HepG2 (cell line): ENCODE measurements around the gene SCGB2A2. TPM values are rescaled to one million over a fixed set of nuclear protein-coding genes. Genes with fewer than 3 reads are reported as not detected.

Experiments used
- BORCS8-MEF2B ChIP-seq: sonication (generic); formaldehyde crosslinking; IDR thresholded peaks from 2 replicates; pipeline ENCODE4 v1.8.0; 2022; ENCODE audit warnings: mild to moderate bottlenecking, missing genetic modification reagents
- HDAC2 ChIP-seq: sonication (generic); formaldehyde crosslinking; IDR thresholded peaks from 2 replicates; pipeline ENCODE4 v1.4.0; 2020; ENCODE audit warnings: missing genetic modification reagents
- MZF1 ChIP-seq: sonication (generic); formaldehyde crosslinking; IDR thresholded peaks from 2 replicates; pipeline ENCODE4 v1.8.1; 2023; ENCODE audit warnings: mild to moderate bottlenecking, missing genetic modification reagents, borderline replicate concordance
- NONO ChIP-seq, 2 experiments: fragments of 450-650 bp in 1 of 2; sonication (generic) in 1 of 2; formaldehyde crosslinking in 1 of 2; IDR thresholded peaks in 1 of 2; conservative IDR thresholded peaks in 1 of 2; 2 replicates each; pipeline versions ENCODE4 v1.6.1 to v1.8.0; 2017 to 2022; ENCODE audit warnings: mild to moderate bottlenecking in 1 of 2, missing genetic modification reagents in 1 of 2, moderate library complexity in 1 of 2
- SALL1 ChIP-seq: sonication (generic); formaldehyde crosslinking; IDR thresholded peaks from 2 replicates; pipeline ENCODE4 v1.8.0; 2022; ENCODE audit warnings: mild to moderate bottlenecking, missing genetic modification reagents
- STAT5B ChIP-seq: sonication (generic); formaldehyde crosslinking; IDR thresholded peaks from 2 replicates; pipeline ENCODE4 v1.4.0; 2020; ENCODE audit warnings: missing genetic modification reagents
- TBL1XR1 ChIP-seq: fragments of 150-350 bp; IDR thresholded peaks from 2 replicates; pipeline ENCODE4 v1.6.1; 2014; ENCODE audit warnings: borderline replicate concordance, low read length; ENCODE audit not compliant: partially characterized antibody
- XBP1 ChIP-seq: sonication (generic); formaldehyde crosslinking; IDR thresholded peaks from 2 replicates; pipeline ENCODE4 v1.5.0; 2020; ENCODE audit warnings: missing genetic modification reagents
- ZBTB40 ChIP-seq, 2 experiments: fragments of 450-650 bp in 1 of 2; sonication (generic) in 1 of 2; formaldehyde crosslinking in 1 of 2; IDR thresholded peaks; 2 replicates each; pipeline versions ENCODE4 v1.6.1 to v1.8.0; 2016 to 2022; ENCODE audit warnings: antibody characterized with exemption in 1 of 2, mild to moderate bottlenecking in 1 of 2, missing genetic modification reagents in 1 of 2
- ZNF180 ChIP-seq: sonication (generic); formaldehyde crosslinking; IDR thresholded peaks from 2 replicates; pipeline ENCODE4 v1.4.0; 2020; ENCODE audit warnings: low read depth, missing genetic modification reagents, borderline replicate concordance
- ZNF281 ChIP-seq: sonication (generic); formaldehyde crosslinking; IDR thresholded peaks from 2 replicates; pipeline ENCODE4 v1.4.0; 2020; ENCODE audit warnings: missing genetic modification reagents, borderline replicate concordance
- ZNF33B ChIP-seq: sonication (generic); formaldehyde crosslinking; IDR thresholded peaks from 2 replicates; pipeline ENCODE4 v1.5.1; 2020; ENCODE audit warnings: mild to moderate bottlenecking, missing genetic modification reagents
- ZNF574 ChIP-seq: sonication (generic); formaldehyde crosslinking; IDR thresholded peaks from 2 replicates; pipeline ENCODE4 v1.4.0; 2020; ENCODE audit warnings: missing genetic modification reagents
- ZNF709 ChIP-seq: sonication (generic); formaldehyde crosslinking; IDR thresholded peaks from 2 replicates; pipeline ENCODE4 v1.5.0; 2020; ENCODE audit warnings: mild to moderate bottlenecking, missing genetic modification reagents
- ZNF83 ChIP-seq: sonication (generic); formaldehyde crosslinking; IDR thresholded peaks from 2 replicates; pipeline ENCODE4 v1.4.0; 2020; ENCODE audit warnings: missing genetic modification reagents, mild to moderate bottlenecking, borderline replicate concordance
- polyA plus RNA-seq, 8 experiments: library from polyadenylated mRNA; depleted of rRNA in 3 of 8; stranded (reverse) in 7 of 8; unstranded in 1 of 8; fragments of >200 nt; fragmentation: Illumina TruSeq in 4 of 8; extraction: Trizol in 4 of 8; gene quantifications; 2 replicates each; pipeline versions ENCODE4 v1.2.1 to v1.2.3, GENCODE V29; 2011 to 2016; ENCODE audit warnings: low read depth in 4 of 8, missing spikeins in 1 of 8, mixed read lengths in 1 of 8; ENCODE audit not compliant: insufficient read depth in 1 of 8
- total RNA-seq, 5 experiments: library from RNA; depleted of rRNA; stranded (reverse); fragments of >200 nt; fragmentation: Illumina TruSeq; extraction: Trizol; gene quantifications; 2 replicates each; pipeline ENCODE4 v1.2.3, GENCODE V29; 2016; ENCODE audit warnings: low read depth in 1 of 5

SCGB2A2 gene
- total and polyA plus RNA-seq, 2 of the 13 experiments (the other 11 are each of a cell fraction or from before 2014, with no cell fraction given): 0.12 TPM; not detected in 1

- TF ChIP-seq NONO (IDR thresholded peaks at IDR 0.05): no peak
- TF ChIP-seq NONO (CRISPR knock-in tag; conservative IDR thresholded peaks at IDR 0.05): no peak
- no peak for TF ChIP-seq ZNF180 (CRISPR knock-in tag)
- no peak for TF ChIP-seq TBL1XR1
- TF ChIP-seq MZF1 (CRISPR knock-in tag): no peak
- no peak for TF ChIP-seq ZNF709 (CRISPR knock-in tag)
- TF ChIP-seq BORCS8-MEF2B (CRISPR knock-in tag): peak; percentile 58; the same call in 1 of the 2 replicates
- 0 out of 2 replicates have a peak, but pooled peaks have one; percentile 26 for TF ChIP-seq ZNF574 (CRISPR knock-in tag)
- TF ChIP-seq SALL1 (CRISPR knock-in tag): peak; percentile 54
- no peak for TF ChIP-seq ZBTB40 (IDR thresholded peaks at IDR 0.05)
- no peak for TF ChIP-seq ZBTB40 (CRISPR knock-in tag; IDR thresholded peaks at IDR 0.05)
- TF ChIP-seq ZNF83 (CRISPR knock-in tag): no peak
- no peak for TF ChIP-seq ZNF33B (CRISPR knock-in tag)
- TF ChIP-seq ZNF281 (CRISPR knock-in tag): no peak
- TF ChIP-seq STAT5B (CRISPR knock-in tag): no peak
- 0 out of 2 replicates have a peak, but pooled peaks have one; percentile 42 for TF ChIP-seq XBP1 (CRISPR knock-in tag)
- peak; percentile 18; the same call in 1 of the 2 replicates for TF ChIP-seq HDAC2 (CRISPR knock-in tag)
Observed at GRCh38 chr11:62295504-62295903, 25.5 kb downstream of the SCGB2A2 start (continued).
